HL-60 (cell line): ENCODE results near the gene ACTR3C.

Source experiments
- SPI1 ChIP-seq: IDR thresholded peaks from 2 replicates; pipeline ENCODE4 v1.6.1; 2012; ENCODE audit warnings: low read depth, mild to moderate bottlenecking, borderline replicate concordance
- TF ChIP-seq, protein P1 (sequence below): IDR thresholded peaks from one replicate; pipeline ENCODE4 v1.5.1; 2011; ENCODE audit warnings: low read length, control low read depth, inconsistent platforms; ENCODE audit not compliant: insufficient read depth
- TF ChIP-seq, protein P2 (sequence below): IDR thresholded peaks from 2 replicates; pipeline ENCODE4 v1.6.1; 2012; ENCODE audit warnings: low read depth; ENCODE audit not compliant: insufficient replicate concordance

DNA sequence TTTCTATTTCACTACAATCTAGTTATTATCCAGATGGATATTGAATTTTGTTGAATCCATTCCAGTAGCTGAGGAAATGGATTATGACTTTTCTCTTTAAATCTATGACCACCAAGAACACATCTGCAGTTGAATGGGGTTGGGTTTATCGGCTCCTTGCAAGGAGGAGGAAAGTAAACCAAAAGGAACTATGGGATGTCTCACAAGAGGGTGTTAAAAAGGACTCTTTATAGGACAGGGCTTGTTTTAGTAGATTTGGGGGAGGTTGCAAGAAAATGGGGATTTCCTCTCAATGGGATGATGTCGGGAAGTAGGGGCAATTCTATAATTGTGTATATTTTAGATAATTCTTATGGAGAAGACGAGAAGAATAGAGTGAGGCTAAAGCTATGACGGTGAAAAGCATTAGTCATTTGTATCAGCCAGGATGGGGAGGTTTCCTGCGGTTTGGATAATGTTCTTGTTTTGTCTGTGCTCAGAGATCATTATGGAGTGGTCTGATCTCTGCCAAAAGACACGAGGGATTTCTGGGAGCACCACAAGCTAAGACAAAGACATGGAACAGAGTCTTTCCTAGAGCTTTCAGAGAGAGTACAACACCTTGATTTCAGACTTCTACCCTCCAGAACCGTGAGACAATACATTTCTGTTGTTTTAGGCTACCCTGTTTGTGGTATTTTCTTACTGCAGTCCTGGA is 5.4 kb downstream of the ACTR3C start:
- TF ChIP-seq, protein P1, sequence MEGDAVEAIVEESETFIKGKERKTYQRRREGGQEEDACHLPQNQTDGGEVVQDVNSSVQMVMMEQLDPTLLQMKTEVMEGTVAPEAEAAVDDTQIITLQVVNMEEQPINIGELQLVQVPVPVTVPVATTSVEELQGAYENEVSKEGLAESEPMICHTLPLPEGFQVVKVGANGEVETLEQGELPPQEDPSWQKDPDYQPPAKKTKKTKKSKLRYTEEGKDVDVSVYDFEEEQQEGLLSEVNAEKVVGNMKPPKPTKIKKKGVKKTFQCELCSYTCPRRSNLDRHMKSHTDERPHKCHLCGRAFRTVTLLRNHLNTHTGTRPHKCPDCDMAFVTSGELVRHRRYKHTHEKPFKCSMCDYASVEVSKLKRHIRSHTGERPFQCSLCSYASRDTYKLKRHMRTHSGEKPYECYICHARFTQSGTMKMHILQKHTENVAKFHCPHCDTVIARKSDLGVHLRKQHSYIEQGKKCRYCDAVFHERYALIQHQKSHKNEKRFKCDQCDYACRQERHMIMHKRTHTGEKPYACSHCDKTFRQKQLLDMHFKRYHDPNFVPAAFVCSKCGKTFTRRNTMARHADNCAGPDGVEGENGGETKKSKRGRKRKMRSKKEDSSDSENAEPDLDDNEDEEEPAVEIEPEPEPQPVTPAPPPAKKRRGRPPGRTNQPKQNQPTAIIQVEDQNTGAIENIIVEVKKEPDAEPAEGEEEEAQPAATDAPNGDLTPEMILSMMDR, result no peak
- TF ChIP-seq, protein P2, sequence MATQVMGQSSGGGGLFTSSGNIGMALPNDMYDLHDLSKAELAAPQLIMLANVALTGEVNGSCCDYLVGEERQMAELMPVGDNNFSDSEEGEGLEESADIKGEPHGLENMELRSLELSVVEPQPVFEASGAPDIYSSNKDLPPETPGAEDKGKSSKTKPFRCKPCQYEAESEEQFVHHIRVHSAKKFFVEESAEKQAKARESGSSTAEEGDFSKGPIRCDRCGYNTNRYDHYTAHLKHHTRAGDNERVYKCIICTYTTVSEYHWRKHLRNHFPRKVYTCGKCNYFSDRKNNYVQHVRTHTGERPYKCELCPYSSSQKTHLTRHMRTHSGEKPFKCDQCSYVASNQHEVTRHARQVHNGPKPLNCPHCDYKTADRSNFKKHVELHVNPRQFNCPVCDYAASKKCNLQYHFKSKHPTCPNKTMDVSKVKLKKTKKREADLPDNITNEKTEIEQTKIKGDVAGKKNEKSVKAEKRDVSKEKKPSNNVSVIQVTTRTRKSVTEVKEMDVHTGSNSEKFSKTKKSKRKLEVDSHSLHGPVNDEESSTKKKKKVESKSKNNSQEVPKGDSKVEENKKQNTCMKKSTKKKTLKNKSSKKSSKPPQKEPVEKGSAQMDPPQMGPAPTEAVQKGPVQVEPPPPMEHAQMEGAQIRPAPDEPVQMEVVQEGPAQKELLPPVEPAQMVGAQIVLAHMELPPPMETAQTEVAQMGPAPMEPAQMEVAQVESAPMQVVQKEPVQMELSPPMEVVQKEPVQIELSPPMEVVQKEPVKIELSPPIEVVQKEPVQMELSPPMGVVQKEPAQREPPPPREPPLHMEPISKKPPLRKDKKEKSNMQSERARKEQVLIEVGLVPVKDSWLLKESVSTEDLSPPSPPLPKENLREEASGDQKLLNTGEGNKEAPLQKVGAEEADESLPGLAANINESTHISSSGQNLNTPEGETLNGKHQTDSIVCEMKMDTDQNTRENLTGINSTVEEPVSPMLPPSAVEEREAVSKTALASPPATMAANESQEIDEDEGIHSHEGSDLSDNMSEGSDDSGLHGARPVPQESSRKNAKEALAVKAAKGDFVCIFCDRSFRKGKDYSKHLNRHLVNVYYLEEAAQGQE, result no peak
- no peak for TF ChIP-seq SPI1
